GM03348 (cell line): ENCODE data around the gene MYL6.
A peak's percentile ranks its signal among the peaks of the same experiment; 100 is the strongest.
"Not testable (repeated sequence)": the region's sequence is repeated elsewhere in the genome, so short reads cannot be mapped to it uniquely, and the experiment has no call there.

Source experiments
- DNase-seq: peaks from one replicate; pipeline ENCODE4 v3.0.0; 2012; ENCODE audit warnings: low spot score

MYL6 gene

DNA sequence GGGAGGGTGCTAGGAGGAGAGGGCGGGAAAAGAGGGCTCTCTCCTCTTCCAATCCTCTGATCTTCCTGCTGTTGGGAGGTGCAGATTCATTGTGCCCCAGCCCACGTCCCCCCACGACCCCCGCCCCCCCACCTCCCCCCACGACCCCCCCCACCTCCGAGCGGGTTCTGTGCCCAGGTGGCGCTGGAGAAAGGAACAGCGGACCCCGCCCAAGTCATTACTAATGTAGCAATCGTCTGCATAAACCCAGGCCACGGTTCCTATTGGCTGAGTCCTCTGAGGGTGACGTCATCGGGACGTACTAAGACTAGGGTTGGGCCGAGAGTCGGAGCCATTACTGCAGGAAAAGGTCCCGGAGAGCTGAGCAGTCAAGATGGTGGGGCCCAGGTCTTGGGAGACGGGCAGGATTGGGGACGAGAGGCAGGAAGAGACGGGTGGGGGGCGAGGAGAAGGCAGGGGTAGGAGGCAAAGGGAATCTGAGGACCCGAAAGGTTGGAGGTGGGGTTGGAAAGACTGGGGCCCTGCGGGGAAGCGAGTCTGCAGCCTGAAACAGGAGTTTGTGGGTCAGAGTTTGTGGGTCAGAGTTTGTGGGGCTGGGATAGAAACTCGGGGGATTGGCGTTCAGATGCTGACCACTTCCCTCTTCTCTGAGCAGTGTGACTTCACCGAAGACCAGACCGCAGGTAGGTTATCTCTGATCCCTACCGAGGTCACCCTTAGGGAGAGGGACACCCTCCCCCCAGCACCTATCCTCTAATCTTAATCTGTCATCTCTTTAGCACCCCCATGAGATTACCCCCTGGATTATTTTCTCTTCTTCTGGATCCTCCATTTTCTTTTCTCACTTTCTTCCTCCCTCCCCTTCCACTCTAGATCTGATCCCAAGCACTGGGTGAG lies at the start of gene MYL6:
MYL6 (plus strand) TSS at position 331 of the 897 bp plus-strand sequence; CDS start at position 374, 43 bp downstream.
- DNase-seq, result peak; percentile 94

GRCh38 chr12:56110571-56110970 lies 47.6 kb upstream of the MYL6 start:
- no peak for DNase-seq

GRCh38 chr12:56114084-56114483 lies 44.1 kb upstream of the MYL6 start:
- no peak for DNase-seq

GRCh38 chr12:56115329-56115728 lies 42.8 kb upstream of the MYL6 start:
- no peak for DNase-seq

GRCh38 chr12:56116267-56117081 lies 41.7 kb upstream of the MYL6 start, which contains the start of gene RPL41:
Gene RPL41, plus strand, starts transcription at chr12:56116633.
- DNase-seq, result peak; percentile 88

DNA sequence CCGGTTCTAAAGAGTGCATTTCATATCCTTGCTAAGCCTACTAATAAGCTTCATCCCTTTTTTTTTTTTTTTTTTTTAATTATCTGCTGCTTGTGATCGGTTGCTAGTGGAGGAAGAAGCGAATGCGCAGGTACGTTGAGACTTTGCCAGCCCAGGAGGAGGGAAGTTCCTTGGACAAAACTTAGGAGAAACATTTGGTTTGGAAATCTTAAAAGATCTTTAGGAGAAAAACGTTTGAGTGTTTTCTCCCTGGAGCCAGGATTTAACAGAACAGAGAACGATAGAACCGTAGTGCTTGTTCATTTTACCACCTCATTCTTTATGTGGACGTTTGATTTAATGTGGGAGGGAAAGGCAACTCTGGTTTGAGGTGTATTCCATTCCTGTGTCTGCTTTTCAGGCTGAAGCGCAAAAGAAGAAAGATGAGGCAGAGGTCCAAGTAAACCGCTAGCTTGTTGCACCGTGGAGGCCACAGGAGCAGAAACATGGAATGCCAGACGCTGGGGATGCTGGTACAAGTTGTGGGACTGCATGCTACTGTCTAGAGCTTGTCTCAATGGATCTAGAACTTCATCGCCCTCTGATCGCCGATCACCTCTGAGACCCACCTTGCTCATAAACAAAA lies 41.0 kb upstream of the MYL6 start:
- not testable (repeated sequence) for DNase-seq

DNA sequence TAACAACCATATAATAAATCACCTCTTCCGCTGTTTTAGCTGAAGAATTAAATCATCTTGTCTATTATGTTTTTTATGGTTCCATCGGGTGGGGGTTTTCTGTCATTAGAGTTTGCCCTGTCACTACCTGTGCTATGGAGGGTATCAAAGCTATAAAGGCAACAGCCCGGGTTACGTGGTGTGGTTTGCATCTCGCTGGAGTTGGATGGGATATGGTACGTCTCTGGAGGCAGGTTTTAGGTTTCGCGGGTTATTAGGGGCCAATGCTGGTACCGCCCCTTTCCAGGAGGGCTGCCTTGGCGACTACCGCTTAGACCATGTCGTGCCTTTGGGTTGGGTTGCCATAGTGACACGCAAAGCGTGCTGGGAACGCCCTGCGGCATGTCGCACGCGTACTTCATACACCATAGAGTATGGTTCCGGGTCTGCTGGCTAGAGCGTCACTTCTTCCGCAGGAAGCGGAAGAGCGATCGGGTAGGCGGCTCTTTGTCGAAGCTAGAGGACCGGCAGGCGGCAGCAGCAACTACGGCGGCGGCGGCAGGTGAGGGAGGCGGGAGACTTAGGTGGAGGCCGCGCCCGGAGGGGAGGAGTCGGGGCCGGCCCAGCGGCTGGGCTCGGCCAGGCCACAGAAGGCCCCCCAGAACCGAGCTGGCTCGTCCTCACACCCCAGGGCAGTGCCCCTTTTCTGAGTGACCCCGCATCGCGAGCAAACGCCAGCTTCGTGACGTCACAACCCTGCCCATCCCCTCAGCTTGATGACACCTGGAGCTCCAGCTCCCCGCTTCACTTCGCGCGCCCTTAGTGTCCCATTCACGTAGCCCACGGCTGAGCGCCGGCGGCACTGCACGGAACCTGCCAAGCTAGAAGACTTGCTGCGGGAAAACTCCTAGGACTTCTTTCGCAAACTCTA lies 40.1 kb upstream of the MYL6 start, which contains the start of gene ZC3H10:
ZC3H10 (plus strand) TSS at position 489 of the 910 bp plus-strand sequence. CDS start 2,297 bp downstream, outside the sequence.
- peak; percentile 92 for DNase-seq

GRCh38 chr12:56118688-56119357 lies 39.3 kb upstream of the MYL6 start:
- no peak for DNase-seq

- peak; percentile 87 for DNase-seq
Measured at GRCh38 chr12:56119361-56119796, 38.8 kb upstream of the MYL6 start.

- no peak for DNase-seq
Measured at GRCh38 chr12:56120158-56120846, 37.9 kb upstream of the MYL6 start.

DNA sequence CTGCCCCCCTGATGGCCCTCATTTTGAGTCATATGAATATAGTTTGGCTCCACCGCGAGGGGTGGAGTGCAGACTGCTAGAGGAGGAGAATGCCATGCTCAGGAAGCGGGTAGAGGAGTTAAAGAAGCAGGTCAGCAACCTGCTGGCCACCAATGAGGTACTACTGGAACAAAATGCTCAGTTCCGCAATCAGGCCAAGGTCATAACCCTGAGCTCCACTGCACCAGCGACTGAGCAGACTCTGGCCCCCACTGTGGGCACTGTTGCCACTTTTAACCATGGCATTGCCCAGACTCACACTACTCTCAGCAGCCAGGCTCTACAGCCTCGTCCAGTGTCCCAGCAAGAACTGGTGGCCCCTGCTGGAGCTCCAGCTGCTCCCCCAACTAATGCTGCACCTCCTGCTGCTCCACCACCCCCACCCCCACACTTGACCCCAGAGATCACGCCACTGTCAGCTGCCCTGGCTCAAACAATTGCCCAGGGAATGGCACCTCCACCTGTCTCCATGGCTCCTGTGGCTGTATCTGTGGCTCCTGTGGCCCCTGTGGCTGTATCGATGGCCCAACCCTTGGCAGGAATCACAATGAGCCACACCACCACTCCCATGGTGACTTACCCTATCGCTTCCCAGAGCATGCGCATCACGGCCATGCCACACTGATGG lies 36.8 kb upstream of the MYL6 start:
- no peak for DNase-seq

GRCh38 chr12:56122637-56123036 lies 35.5 kb upstream of the MYL6 start:
- DNase-seq, result no peak

GRCh38 chr12:56124133-56124532 lies 34.0 kb upstream of the MYL6 start:
- DNase-seq, result no peak

GRCh38 chr12:56126732-56127239 lies 31.4 kb upstream of the MYL6 start:
- no peak for DNase-seq

DNA sequence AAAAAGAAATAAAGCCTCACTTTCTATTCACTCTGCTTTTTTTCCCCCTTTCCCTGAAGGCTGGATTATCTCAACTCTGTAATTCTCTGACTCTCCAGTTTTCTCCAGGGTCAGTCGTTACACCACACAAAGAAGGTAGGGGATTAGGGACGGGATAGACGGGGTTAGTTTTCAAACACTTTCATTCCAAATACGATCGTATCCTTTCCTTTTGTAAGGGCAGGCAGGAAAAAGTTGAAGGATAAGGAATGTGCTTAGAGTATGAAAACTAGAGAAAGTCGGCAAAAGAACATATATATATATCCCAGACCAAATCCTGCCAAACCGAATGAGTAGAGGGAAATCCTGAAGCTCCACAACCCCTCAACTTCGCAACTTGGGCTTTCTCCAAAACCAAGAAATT lies 30.7 kb upstream of the MYL6 start:
- DNase-seq, result no peak

DNA sequence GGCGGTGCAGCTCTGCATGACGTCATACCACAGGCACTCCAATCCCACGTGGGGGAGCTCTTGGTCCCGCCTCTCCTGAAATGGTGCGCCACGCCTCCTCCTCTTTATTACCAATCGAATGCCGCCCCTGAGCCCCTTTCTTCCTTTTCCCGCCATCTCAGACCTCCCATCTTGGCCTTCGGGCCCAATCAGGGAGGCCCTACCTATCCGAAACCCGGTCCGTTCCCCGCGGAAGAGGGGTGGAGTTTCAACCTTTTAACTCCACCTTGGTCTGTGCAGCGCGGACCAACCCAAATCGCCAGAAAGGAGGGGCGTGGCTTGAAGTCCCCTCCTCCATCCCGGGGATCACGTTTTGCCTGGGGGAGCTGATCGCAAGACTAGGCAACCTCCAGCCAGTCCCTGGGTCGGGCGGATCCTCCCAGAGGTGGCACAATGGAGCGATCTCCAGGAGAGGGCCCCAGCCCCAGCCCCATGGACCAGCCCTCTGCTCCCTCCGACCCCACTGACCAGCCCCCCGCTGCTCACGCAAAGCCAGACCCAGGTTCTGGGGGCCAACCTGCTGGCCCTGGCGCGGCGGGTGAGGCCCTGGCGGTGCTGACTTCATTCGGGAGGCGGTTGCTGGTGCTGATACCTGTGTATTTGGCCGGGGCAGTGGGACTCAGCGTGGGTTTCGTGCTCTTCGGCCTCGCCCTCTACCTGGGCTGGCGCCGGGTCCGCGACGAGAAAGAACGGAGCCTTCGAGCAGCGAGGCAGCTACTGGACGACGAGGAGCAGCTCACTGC lies 30.1 kb upstream of the MYL6 start, which contains the start of gene ESYT1:
ESYT1 (plus strand) TSS at position 380 of the 782 bp plus-strand sequence; CDS start at position 433, 53 bp downstream.
- DNase-seq, result peak; percentile 97

- DNase-seq, result peak; percentile 49
Measured at GRCh38 chr12:56128670-56129205, 29.4 kb upstream of the MYL6 start.
